Endodermal cell (in vitro differentiated cells): ENCODE results near the gene CYSLTR2. TPM values are rescaled to one million over a fixed set of nuclear protein-coding genes. Genes with fewer than 3 reads are reported as not detected.

ENCODE experiments used
- DNase-seq: peaks from one replicate; pipeline ENCODE4 v3.0.0-alpha.2; 2017
- H3K27ac ChIP-seq: 2 replicates; pipeline ENCODE4 v1.5.1; 2013; ENCODE audit warnings: mild to moderate bottlenecking, low read depth, low read length, moderate library complexity
- H3K27me3 ChIP-seq: 2 replicates; pipeline ENCODE4 v1.6.1; 2013; ENCODE audit warnings: mild to moderate bottlenecking, low read length, moderate library complexity; ENCODE audit not compliant: insufficient read depth, control insufficient read depth, poor library complexity, severe bottlenecking
- H3K36me3 ChIP-seq: 2 replicates; pipeline ENCODE4 v1.7.0; 2013; ENCODE audit warnings: mild to moderate bottlenecking, low read length, moderate library complexity; ENCODE audit not compliant: control insufficient read depth, insufficient read depth
- H3K4me1 ChIP-seq: one replicate; pipeline ENCODE4 v1.7.0; 2013; ENCODE audit warnings: low read length; ENCODE audit not compliant: control insufficient read depth, insufficient read depth
- H3K4me3 ChIP-seq: 2 replicates; pipeline ENCODE4 v1.5.1; 2013; ENCODE audit warnings: mild to moderate bottlenecking, low read length, moderate library complexity
- H3K9ac ChIP-seq: 2 replicates; pipeline ENCODE4 v1.6.1; 2013; ENCODE audit warnings: mild to moderate bottlenecking, low read length, moderate library complexity; ENCODE audit not compliant: poor library complexity, severe bottlenecking; ENCODE audit errors: extremely low read depth
- H3K9me3 ChIP-seq: 2 replicates; pipeline ENCODE4 v1.6.1; 2013; ENCODE audit warnings: mild to moderate bottlenecking, low read length, moderate library complexity; ENCODE audit not compliant: control insufficient read depth
- H3K27ac Mint-ChIP-seq: 2 replicates; pipeline ENCODE4 v1.8.0; 2020; ENCODE audit warnings: mixed read lengths
- H3K27me3 Mint-ChIP-seq: 2 replicates; pipeline ENCODE4 v1.8.0; 2021; ENCODE audit warnings: mild to moderate bottlenecking, mixed read lengths; ENCODE audit not compliant: insufficient read depth
- H3K36me3 Mint-ChIP-seq: 2 replicates; pipeline ENCODE4 v1.8.0; 2020; ENCODE audit warnings: low read depth, mixed read lengths
- H3K4me1 Mint-ChIP-seq: 2 replicates; pipeline ENCODE4 v1.8.0; 2020; ENCODE audit warnings: mixed read lengths
- H3K4me3 Mint-ChIP-seq: 2 replicates; pipeline ENCODE4 v1.8.0; 2020; ENCODE audit warnings: mild to moderate bottlenecking, moderate library complexity, mixed read lengths
- H3K9me3 Mint-ChIP-seq: 2 replicates; pipeline ENCODE4 v1.8.0; 2020; ENCODE audit warnings: mild to moderate bottlenecking, mixed read lengths
- CTCF ChIP-seq: fragments of 200-600 bp; sonication (generic); conservative IDR thresholded peaks from 2 replicates; pipeline ENCODE4 v1.5.0; 2021; ENCODE audit warnings: antibody characterized with exemption, mild to moderate bottlenecking
- WGBS, 2 experiments: methylation state at CpG; one replicate each; pipeline versions ENCODE4 v1.1.5 to v1.1.7; 2013; ENCODE audit warnings: missing lambda C conversion rate in 2 of 2, mixed read lengths in 1 of 2; ENCODE audit not compliant: insufficient coverage in 1 of 2, insufficient read length in 1 of 2; 5-methylcytosine and 5-hydroxymethylcytosine counted together
- total RNA-seq, 2 donors: library from RNA; stranded (reverse); fragmentation: NEBNext Ultra II Directional in 1 of 2; extraction: Animal tissue kit (Norgen Biotek cat#: 25700) in 1 of 2; gene quantifications; 2 replicates in 1 of 2; 3 replicates in 1 of 2; pipeline ENCODE4 v1.2.1, GENCODE V29; 2021

CYSLTR2 gene
- total RNA-seq, 2 donors from 2014 or later: not detected

DNA sequence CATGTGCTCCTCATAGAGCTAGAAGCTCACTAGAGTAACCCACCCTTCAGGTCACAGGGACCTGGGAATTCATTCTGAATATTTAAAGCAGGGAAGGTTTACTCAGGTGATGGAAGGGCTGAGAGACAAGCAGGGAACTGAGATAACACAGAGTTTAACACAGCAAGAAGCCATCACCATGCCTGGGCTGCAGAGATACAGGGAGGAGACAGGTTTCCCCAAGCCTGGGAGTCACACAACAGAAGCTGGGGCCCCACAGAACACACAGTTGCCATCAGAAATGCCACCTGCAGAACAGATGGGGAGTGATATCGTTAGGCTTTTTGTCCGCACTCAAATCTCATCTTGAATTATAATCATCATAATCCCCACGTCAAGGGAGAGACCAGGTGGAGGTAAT is 7.9 kb upstream of the CYSLTR2 start:
- Histone ChIP-seq H3K9ac (no peak overlapping the region), H3K27ac (no peak overlapping the region), H3K4me3 (no peak overlapping the region), H3K4me1 (peaks cover 9% of the 10 kb centered on the region), H3K36me3 (no peaks in the 10 kb centered on the region), H3K27me3 (no peaks in the 10 kb centered on the region), H3K9me3 (no peaks in the 10 kb centered on the region)
- Mint-ChIP-seq H3K9me3 (no peaks in the 10 kb centered on the region), H3K4me3 (no peak overlapping the region), H3K27me3 (no peaks in the 10 kb centered on the region), H3K36me3 (no peaks in the 10 kb centered on the region), H3K27ac (peak overlapping the region; percentile 31), H3K4me1 (peaks cover 27% of the 10 kb centered on the region)
- peak; percentile 67 for DNase-seq
- 75% methylated on average over 1 of the region's 3 CpGs; no CpG with 5 or more reads in 1 of the 2 experiments for WGBS, 2 experiments
- no peak for TF ChIP-seq CTCF

DNA sequence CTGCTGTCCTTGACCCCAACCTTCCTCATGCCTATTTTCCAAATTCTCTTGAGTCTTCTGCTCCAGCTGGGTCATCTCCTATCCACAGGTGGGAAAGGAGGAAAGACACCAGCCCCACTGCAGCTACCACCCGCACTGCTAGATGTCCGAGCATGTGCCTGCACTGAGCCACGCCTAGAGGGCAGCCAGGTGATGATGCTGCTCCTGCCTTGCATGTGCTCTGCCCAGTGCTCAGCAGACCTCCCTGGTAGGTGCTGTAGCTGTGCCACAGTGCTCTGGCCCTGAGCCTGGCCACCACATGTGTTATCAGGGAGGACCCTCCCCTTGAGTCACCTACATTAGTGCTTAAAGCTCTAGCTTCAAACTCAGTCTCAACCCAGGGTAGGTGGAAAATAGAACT is 6.9 kb upstream of the CYSLTR2 start:
- TF ChIP-seq CTCF: no peak
- Mint-ChIP-seq H3K27ac (no peak overlapping the region), H3K27me3 (no peaks in the 10 kb centered on the region), H3K4me1 (peaks cover 23% of the 10 kb centered on the region), H3K4me3 (no peak overlapping the region), H3K9me3 (no peaks in the 10 kb centered on the region), H3K36me3 (no peaks in the 10 kb centered on the region)
- Histone ChIP-seq H3K27ac (no peak overlapping the region), H3K4me1 (peaks cover 9% of the 10 kb centered on the region), H3K36me3 (no peaks in the 10 kb centered on the region), H3K4me3 (no peak overlapping the region), H3K9ac (no peak overlapping the region), H3K9me3 (no peaks in the 10 kb centered on the region), H3K27me3 (no peaks in the 10 kb centered on the region)
- WGBS, 2 experiments: 88 to 100% methylated on average over 3 of the region's 3 CpGs
- DNase-seq: no peak

GRCh38 chr13:48647625-48648024 is 6.1 kb upstream of the CYSLTR2 start:
- H3K4me3 ChIP-seq: no peak overlapping the region
- Mint-ChIP-seq H3K4me1 (peaks cover 20% of the 10 kb centered on the region), H3K4me3 (no peak overlapping the region), H3K27me3 (no peaks in the 10 kb centered on the region), H3K27ac (no peak overlapping the region), H3K9me3 (no peaks in the 10 kb centered on the region), H3K36me3 (no peaks in the 10 kb centered on the region)
- no peaks in the 10 kb centered on the region for H3K27me3 ChIP-seq
- H3K36me3 ChIP-seq: no peaks in the 10 kb centered on the region
- no peak overlapping the region for H3K9ac ChIP-seq
- 91 to 100% methylated on average over 1 to 2 of the region's 2 CpGs for WGBS, 2 experiments
- H3K9me3 ChIP-seq: no peaks in the 10 kb centered on the region
- TF ChIP-seq CTCF: peak; percentile 58
- DNase-seq: peak; percentile 53
- H3K4me1 ChIP-seq: peaks cover 9% of the 10 kb centered on the region
- no peak overlapping the region for H3K27ac ChIP-seq
